HL-60 (cell line): ENCODE results near the gene SNRPA1.

ENCODE experiments used
- DNase-seq, 2 experiments: peaks; one replicate each; pipeline ENCODE4 v3.0.0-alpha.2; 2010 to 2020; ENCODE audit warnings: low read depth in 1 of 2, low spot score in 1 of 2
- H3K27ac ChIP-seq: fragments of 250-450 bp; sonication (Bioruptor Pico); replicated peaks from 2 replicates; pipeline ENCODE4 v1.5.1; 2020; ENCODE audit warnings: mild to moderate bottlenecking, moderate library complexity
- H3K27me3 ChIP-seq: fragments of 250-450 bp; sonication (Bioruptor Pico); 2 replicates; pipeline ENCODE4 v1.5.1; 2021; ENCODE audit warnings: mild to moderate bottlenecking, moderate library complexity; ENCODE audit not compliant: insufficient read depth, poor library complexity, severe bottlenecking
- H3K4me3 ChIP-seq: replicated peaks from 2 replicates; pipeline ENCODE4 v1.5.1; 2011; ENCODE audit warnings: mild to moderate bottlenecking, control low read depth, low read length; ENCODE audit not compliant: insufficient read depth
- CTCF ChIP-seq: IDR thresholded peaks from one replicate; pipeline ENCODE4 v1.5.1; 2011; ENCODE audit warnings: low read length, control low read depth, inconsistent platforms; ENCODE audit not compliant: insufficient read depth
- GABPA ChIP-seq: IDR thresholded peaks from 2 replicates; pipeline ENCODE4 v1.6.1; 2012; ENCODE audit warnings: low read depth
- POLR2AphosphoS5 ChIP-seq: IDR thresholded peaks from 2 replicates; pipeline ENCODE4 v1.6.1; 2012; ENCODE audit warnings: low read depth
- REST ChIP-seq: IDR thresholded peaks from 2 replicates; pipeline ENCODE4 v1.6.1; 2012; ENCODE audit warnings: low read depth; ENCODE audit not compliant: insufficient replicate concordance
- SPI1 ChIP-seq: IDR thresholded peaks from 2 replicates; pipeline ENCODE4 v1.6.1; 2012; ENCODE audit warnings: low read depth, mild to moderate bottlenecking, borderline replicate concordance

The SNRPA1 gene

GRCh38 chr15:101256757-101257156 lies 38.3 kb downstream of the SNRPA1 start:
- Histone ChIP-seq H3K4me3 (no peak overlapping the region), H3K27me3 (no peaks in the 10 kb centered on the region), H3K27ac (no peak overlapping the region)
- TF ChIP-seq CTCF (no peak), GABPA (no peak)
- DNase-seq: no peak

- no peak for DNase-seq
These were observed 39.3 kb downstream of the SNRPA1 start for GRCh38 chr15:101255615-101256241.

GRCh38 chr15:101255051-101255395 lies 40.0 kb downstream of the SNRPA1 start:
- no peak for DNase-seq
- H3K4me3 ChIP-seq: no peak overlapping the region
- no peak for TF ChIP-seq SPI1
- TF ChIP-seq CTCF: no peak
- no peak for TF ChIP-seq POLR2AphosphoS5
- no peak for TF ChIP-seq GABPA
- TF ChIP-seq REST: no peak
- H3K27ac ChIP-seq: no peak overlapping the region
- H3K27me3 ChIP-seq: no peaks in the 10 kb centered on the region

More at GRCh38 chr15:101255615-101256241, 39.3 kb downstream of the SNRPA1 start:
- no peak for TF ChIP-seq CTCF
- no peak for TF ChIP-seq GABPA
- TF ChIP-seq REST: no peak
- no peak for TF ChIP-seq SPI1
- TF ChIP-seq POLR2AphosphoS5: no peak
- H3K27me3 ChIP-seq: no peaks in the 10 kb centered on the region
- no peak overlapping the region for H3K27ac ChIP-seq
- no peak overlapping the region for H3K4me3 ChIP-seq
